Mucosa of rectum (tissue), 2 donors: ENCODE data around the gene DRP2.

ENCODE experiments used
- H3K27ac ChIP-seq, 2 donors: one replicate each; pipeline ENCODE4 v1.7.0; 2013; ENCODE audit warnings: inconsistent platforms in 2 of 2, low read depth in 2 of 2, low read length in 2 of 2
- H3K27me3 ChIP-seq, 2 donors: one replicate each; pipeline ENCODE4 v1.7.0; 2013; ENCODE audit warnings: low read length in 2 of 2; ENCODE audit not compliant: control insufficient read depth in 2 of 2, insufficient read depth in 2 of 2
- H3K36me3 ChIP-seq, 2 donors: one replicate each; pipeline ENCODE4 v1.7.0; 2013; ENCODE audit warnings: low read length in 2 of 2; ENCODE audit not compliant: control insufficient read depth in 2 of 2, insufficient read depth in 2 of 2
- H3K4me1 ChIP-seq, 2 donors: one replicate each; pipeline ENCODE4 v1.7.0; 2013; ENCODE audit warnings: low read length in 2 of 2, mild to moderate bottlenecking in 1 of 2; ENCODE audit not compliant: control insufficient read depth in 2 of 2, insufficient read depth in 2 of 2
- H3K4me3 ChIP-seq, 2 donors: one replicate each; pipeline ENCODE4 v1.7.0; 2013; ENCODE audit warnings: low read length in 2 of 2
- H3K9ac ChIP-seq, 2 donors: one replicate each; pipeline ENCODE4 v1.7.0; 2013; ENCODE audit warnings: low read length in 2 of 2, low read depth in 1 of 2, mild to moderate bottlenecking in 1 of 2
- H3K9me3 ChIP-seq, 2 donors: one replicate each; pipeline ENCODE4 v1.7.0; 2013; ENCODE audit warnings: low read length in 2 of 2; ENCODE audit not compliant: control insufficient read depth in 2 of 2
- donor health status: healthy.
- donor health status: Normal muscosa, but diverticular disease.

Gene DRP2

DNA sequence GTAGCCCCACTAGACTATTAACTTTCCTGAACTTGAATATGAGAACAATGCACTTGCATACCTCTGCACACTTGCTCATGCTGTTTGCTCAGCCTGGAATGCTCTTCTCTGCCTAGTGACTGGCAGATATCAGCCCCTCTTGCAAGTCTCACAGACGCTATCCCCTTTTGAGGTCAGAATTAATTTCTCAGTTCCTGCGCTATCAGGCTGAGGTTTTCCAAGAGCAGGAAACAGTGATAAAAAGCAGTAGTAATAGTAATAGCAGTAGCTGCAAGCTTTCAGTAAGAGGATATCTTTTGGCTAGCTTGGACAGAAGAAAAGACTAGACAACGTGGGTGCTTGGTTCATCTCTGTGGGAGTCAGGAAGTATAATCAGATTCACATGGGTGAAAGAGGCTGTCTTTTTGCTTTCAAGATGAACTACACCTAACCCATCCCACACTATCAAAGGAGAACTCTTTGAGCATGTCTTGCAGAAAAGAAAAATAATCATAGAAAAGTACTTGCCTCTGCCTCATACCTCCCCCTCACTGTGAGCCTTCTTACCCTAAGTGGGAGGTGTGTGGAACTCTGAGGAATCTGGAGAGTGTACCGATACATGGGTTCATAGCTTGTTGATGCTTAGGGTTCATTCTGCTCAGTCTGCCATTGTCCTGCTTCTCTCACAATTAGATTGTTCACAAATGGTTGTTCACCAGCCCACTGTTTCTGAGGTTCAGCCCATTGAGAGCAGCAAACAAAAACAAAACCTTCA lies 11.3 kb upstream of the DRP2 start:
- Histone ChIP-seq H3K27me3 (no peaks in the 10 kb centered on the region), H3K36me3 (no peaks in the 10 kb centered on the region), H3K9me3 (no peaks in the 10 kb centered on the region), H3K4me1 (no peaks in the 10 kb centered on the region), H3K27ac (no peak overlapping the region), H3K4me3 (no peak overlapping the region), H3K9ac (no peak overlapping the region)

DNA sequence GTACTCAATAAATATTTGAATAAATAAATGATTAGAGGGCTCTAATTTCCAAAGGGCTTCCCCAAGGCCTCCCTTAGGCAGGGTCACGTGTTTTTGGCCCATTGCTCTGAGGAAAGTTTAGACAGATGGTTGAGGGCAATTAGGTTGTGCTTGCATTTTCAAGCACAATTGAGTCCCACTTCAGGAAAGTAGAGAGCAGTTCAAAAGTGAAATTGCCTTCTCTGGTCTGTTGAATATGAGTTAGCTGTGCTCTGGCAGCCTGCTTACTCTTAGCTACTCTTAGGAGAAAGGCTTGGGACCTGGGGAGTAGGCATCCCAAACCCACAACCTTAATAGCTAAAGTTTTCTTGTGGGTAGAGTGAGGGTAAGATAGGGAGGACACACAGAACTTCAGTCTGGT lies 9.0 kb upstream of the DRP2 start:
- Histone ChIP-seq H3K4me1 (no peaks in the 10 kb centered on the region), H3K4me3 (no peak overlapping the region), H3K36me3 (no peaks in the 10 kb centered on the region), H3K9ac (no peak overlapping the region), H3K27ac (no peak overlapping the region), H3K9me3 (no peaks in the 10 kb centered on the region), H3K27me3 (no peaks in the 10 kb centered on the region)

GRCh38 chrX:101217689-101218088 lies 1.9 kb upstream of the DRP2 start:
- no peak overlapping the region for H3K9ac ChIP-seq
- H3K27me3 ChIP-seq, result no peaks in the 10 kb centered on the region
- no peaks in the 10 kb centered on the region for H3K9me3 ChIP-seq
- H3K4me1 ChIP-seq, result peaks cover 0 to 5% of the 10 kb centered on the region in 2 donors
- no peak overlapping the region for H3K4me3 ChIP-seq
- no peaks in the 10 kb centered on the region for H3K36me3 ChIP-seq
- H3K27ac ChIP-seq, result no peak overlapping the region

- Histone ChIP-seq H3K4me1 (peaks cover 0 to 5% of the 10 kb centered on the region in 2 donors), H3K36me3 (no peaks in the 10 kb centered on the region), H3K4me3 (no peak overlapping the region), H3K27me3 (no peaks in the 10 kb centered on the region), H3K27ac (no peak overlapping the region), H3K9ac (no peak overlapping the region), H3K9me3 (no peaks in the 10 kb centered on the region)
Observed at GRCh38 chrX:101219864-101220346, 319 bp downstream of the DRP2 start.

- no peak overlapping the region for H3K27ac ChIP-seq
- peaks cover 0 to 5% of the 10 kb centered on the region in 2 donors for H3K4me1 ChIP-seq
- H3K9me3 ChIP-seq, result no peaks in the 10 kb centered on the region
- no peaks in the 10 kb centered on the region for H3K36me3 ChIP-seq
- H3K9ac ChIP-seq, result no peak overlapping the region
- no peak overlapping the region for H3K4me3 ChIP-seq
- H3K27me3 ChIP-seq, result no peaks in the 10 kb centered on the region
Observed at GRCh38 chrX:101220662-101221260, 1.2 kb downstream of the DRP2 start.

- peaks cover 0 to 5% of the 10 kb centered on the region in 2 donors for H3K4me1 ChIP-seq
- no peaks in the 10 kb centered on the region for H3K9me3 ChIP-seq
- H3K27me3 ChIP-seq, result peaks cover 0 to 2% of the 10 kb centered on the region in 2 donors
- H3K27ac ChIP-seq, result no peak overlapping the region
- H3K36me3 ChIP-seq, result no peaks in the 10 kb centered on the region
- H3K4me3 ChIP-seq, result no peak overlapping the region
- H3K9ac ChIP-seq, result no peak overlapping the region
Observed at GRCh38 chrX:101223226-101223625, 3.6 kb downstream of the DRP2 start.

DNA sequence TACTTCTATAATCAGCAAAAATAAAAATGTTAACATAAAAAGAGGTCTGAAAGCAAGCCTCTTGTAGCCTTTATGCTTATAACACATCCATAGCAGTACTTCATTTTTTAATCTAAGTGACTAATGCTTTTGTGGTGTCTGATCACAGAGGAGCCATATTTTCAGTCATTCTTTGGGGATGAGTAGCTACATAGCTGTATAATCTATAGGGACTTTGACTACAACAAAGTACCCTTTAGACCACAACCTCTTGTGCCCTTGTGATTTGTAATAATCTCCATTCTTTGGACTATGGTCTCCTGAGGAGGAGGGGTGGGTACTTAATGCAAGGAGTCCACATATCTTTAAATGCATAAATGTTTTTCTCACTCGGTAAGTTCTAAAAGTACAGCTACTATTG lies 9.6 kb downstream of the DRP2 start:
- Histone ChIP-seq H3K36me3 (no peaks in the 10 kb centered on the region), H3K27ac (no peak overlapping the region), H3K9ac (no peak overlapping the region), H3K4me3 (no peak overlapping the region), H3K27me3 (peaks cover 0 to 2% of the 10 kb centered on the region in 2 donors), H3K4me1 (no peaks in the 10 kb centered on the region), H3K9me3 (no peaks in the 10 kb centered on the region)

GRCh38 chrX:101230636-101231035 lies 11.1 kb downstream of the DRP2 start:
- Histone ChIP-seq H3K27ac (no peak overlapping the region), H3K36me3 (no peaks in the 10 kb centered on the region), H3K4me3 (no peak overlapping the region), H3K9ac (no peak overlapping the region), H3K9me3 (no peaks in the 10 kb centered on the region), H3K4me1 (no peaks in the 10 kb centered on the region), H3K27me3 (peaks cover 0 to 2% of the 10 kb centered on the region in 2 donors)

DNA sequence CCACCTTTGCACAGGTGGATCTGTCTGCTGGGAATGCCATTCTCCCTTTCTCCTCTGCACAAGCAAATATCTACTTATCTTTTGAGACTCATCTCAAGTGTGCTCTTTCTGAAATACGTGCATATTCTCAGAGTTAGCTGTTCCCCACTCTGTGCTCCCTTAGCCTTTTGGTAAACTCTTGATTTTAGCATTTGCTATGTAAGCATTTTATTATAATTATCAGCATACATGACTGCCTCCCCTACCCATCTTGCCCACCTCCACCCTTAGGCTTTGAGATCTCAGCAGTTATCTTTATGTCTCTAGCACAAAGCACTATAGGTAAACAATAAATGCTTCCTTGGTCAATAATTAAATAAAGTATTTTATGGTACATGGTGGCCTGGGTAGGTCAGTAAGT lies 11.5 kb downstream of the DRP2 start:
- Histone ChIP-seq H3K27ac (no peak overlapping the region), H3K36me3 (no peaks in the 10 kb centered on the region), H3K27me3 (peaks cover 0 to 1% of the 10 kb centered on the region in 2 donors)

GRCh38 chrX:101232316-101232715 lies 12.7 kb downstream of the DRP2 start:
- no peak overlapping the region for H3K9ac ChIP-seq
- H3K4me1 ChIP-seq, result no peaks in the 10 kb centered on the region
- no peak overlapping the region for H3K27ac ChIP-seq
- no peaks in the 10 kb centered on the region for H3K27me3 ChIP-seq
- H3K36me3 ChIP-seq, result no peaks in the 10 kb centered on the region
- no peaks in the 10 kb centered on the region for H3K9me3 ChIP-seq
- H3K4me3 ChIP-seq, result no peak overlapping the region

More for the DNA sequence above, 11.5 kb downstream of the DRP2 start:
- Histone ChIP-seq H3K4me3 (no peak overlapping the region), H3K9ac (no peak overlapping the region), H3K9me3 (no peaks in the 10 kb centered on the region), H3K4me1 (no peaks in the 10 kb centered on the region)
